ENCODE results near the gene C20orf173.

DNA sequence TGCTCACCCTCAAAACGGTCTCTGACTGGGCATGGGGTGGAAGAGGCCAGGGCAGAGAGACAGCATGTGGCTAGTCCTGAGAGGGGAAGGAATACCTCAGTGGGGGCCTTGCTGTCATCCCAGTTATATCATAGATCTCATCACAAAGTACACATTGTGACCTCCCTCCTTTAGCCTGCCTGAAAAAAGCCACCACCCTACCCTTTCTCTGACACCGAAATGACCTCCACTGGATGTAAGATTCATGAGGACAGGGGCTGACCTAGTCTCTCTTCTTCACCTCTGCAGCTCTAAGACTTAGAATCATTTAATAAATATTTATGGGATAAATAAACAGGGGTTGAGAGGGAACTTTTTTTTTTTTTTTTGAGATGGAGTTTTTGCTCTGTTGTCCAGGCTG is at the start of gene C20orf173:
- TF ChIP-seq, protein P1, sequence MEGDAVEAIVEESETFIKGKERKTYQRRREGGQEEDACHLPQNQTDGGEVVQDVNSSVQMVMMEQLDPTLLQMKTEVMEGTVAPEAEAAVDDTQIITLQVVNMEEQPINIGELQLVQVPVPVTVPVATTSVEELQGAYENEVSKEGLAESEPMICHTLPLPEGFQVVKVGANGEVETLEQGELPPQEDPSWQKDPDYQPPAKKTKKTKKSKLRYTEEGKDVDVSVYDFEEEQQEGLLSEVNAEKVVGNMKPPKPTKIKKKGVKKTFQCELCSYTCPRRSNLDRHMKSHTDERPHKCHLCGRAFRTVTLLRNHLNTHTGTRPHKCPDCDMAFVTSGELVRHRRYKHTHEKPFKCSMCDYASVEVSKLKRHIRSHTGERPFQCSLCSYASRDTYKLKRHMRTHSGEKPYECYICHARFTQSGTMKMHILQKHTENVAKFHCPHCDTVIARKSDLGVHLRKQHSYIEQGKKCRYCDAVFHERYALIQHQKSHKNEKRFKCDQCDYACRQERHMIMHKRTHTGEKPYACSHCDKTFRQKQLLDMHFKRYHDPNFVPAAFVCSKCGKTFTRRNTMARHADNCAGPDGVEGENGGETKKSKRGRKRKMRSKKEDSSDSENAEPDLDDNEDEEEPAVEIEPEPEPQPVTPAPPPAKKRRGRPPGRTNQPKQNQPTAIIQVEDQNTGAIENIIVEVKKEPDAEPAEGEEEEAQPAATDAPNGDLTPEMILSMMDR (IDR thresholded peaks at IDR 0.05), result no peak
- no peak for TF ChIP-seq POLR2A (IDR thresholded peaks at IDR 0.05)
